A549 (cell line): ENCODE results near the gene ZNF280B. TPM values are rescaled to one million over a fixed set of nuclear protein-coding genes. Genes with fewer than 3 reads are reported as not detected.
"Not testable (repeated sequence)": the region's sequence is repeated elsewhere in the genome, so short reads cannot be mapped to it uniquely, and the experiment has no call there.

ENCODE experiments used
- ATAC-seq, 2 experiments: fragments of 200-7000 bp in 1 of 2; fragments of >200 bp in 1 of 2; cut with Nextera tagmentation in 1 of 2; cut with Tn5 transposase in 1 of 2; 3 replicates each; pipeline versions ENCODE4 v1.8.0 to v1.9.1; 2018 to 2020; ENCODE audit warnings: mild to moderate bottlenecking in 1 of 2, moderate library complexity in 1 of 2
- CTCF ChIA-PET: fragments of 300-600 bp; sonication (Branson Sonifier 250); formaldehyde crosslinking; extraction: SDS; loops from one replicate; lab custom pipeline; 2021; ENCODE audit warnings: antibody characterized with exemption, inconsistent platforms; lab: Yijun Ruan, JAX
- POLR2A ChIA-PET: fragments of 350-600 bp; formaldehyde crosslinking; extraction: SDS; loops from one replicate; lab custom pipeline; 2021; ENCODE audit warnings: antibody characterized with exemption, inconsistent platforms; lab: Yijun Ruan, JAX
- DNase-seq, 2 experiments: peaks; one replicate each; pipeline versions ENCODE4 v3.0.0 to v3.0.0-alpha.2; 2011 to 2016; ENCODE audit warnings: low read depth in 1 of 2, low spot score in 1 of 2
- FAIRE-seq: peaks from 2 replicates; lab custom pipeline; 2011; peaks lifted over from hg19 to GRCh38; lab: Jason Lieb, UNC
- H3K27ac ChIP-seq, 2 experiments: fragments of >200 bp; sonication (Bioruptor Twin); formaldehyde crosslinking; 3 replicates each; pipeline ENCODE4 v1.5.1; 2016 to 2017
- H3K4me1 ChIP-seq: fragments of >200 bp; sonication (Bioruptor Twin); formaldehyde crosslinking; 3 replicates; pipeline ENCODE4 v1.6.1; 2016
- H3K4me2 ChIP-seq: fragments of >200 bp; sonication (Bioruptor Twin); formaldehyde crosslinking; 3 replicates; pipeline ENCODE4 v1.6.1; 2016
- H3K4me3 ChIP-seq: fragments of >200 bp; sonication (Bioruptor Twin); formaldehyde crosslinking; 3 replicates; pipeline ENCODE4 v1.5.1; 2016
- H3K9me3 ChIP-seq: fragments of >200 bp; sonication (Bioruptor Twin); formaldehyde crosslinking; 3 replicates; pipeline ENCODE4 v1.6.1; 2016
- BCL3 ChIP-seq: fragments of >200 bp; sonication (Bioruptor Twin); formaldehyde crosslinking; IDR thresholded peaks from 3 replicates; pipeline ENCODE4 v1.6.1; 2016
- BHLHE40 ChIP-seq: IDR thresholded peaks from 2 replicates; pipeline ENCODE4 v1.6.1; 2012; ENCODE audit warnings: low read depth, low read length, inconsistent platforms
- CBX8 ChIP-seq: fragments of 200-600 bp; sonication (generic); IDR thresholded peaks from 2 replicates; pipeline ENCODE4 v1.6.1; 2016
- CEBPB ChIP-seq, 2 experiments: fragments of >200 bp in 1 of 2; sonication (Bioruptor Twin) in 1 of 2; formaldehyde crosslinking in 1 of 2; IDR thresholded peaks; 2 replicates each; pipeline ENCODE4 v1.6.1; 2012 to 2016
- CHD2 ChIP-seq: fragments of 150-350 bp; IDR thresholded peaks from 2 replicates; pipeline ENCODE4 v1.6.1; 2014; ENCODE audit warnings: low read length; ENCODE audit not compliant: partially characterized antibody
- EHF ChIP-seq: fragments of 250-450 bp; sonication (Bioruptor Pico); IDR thresholded peaks from 2 replicates; pipeline ENCODE4 v1.5.0; 2020; ENCODE audit warnings: mild to moderate bottlenecking
- EHMT2 ChIP-seq: fragments of 200-600 bp; sonication (generic); IDR thresholded peaks from 2 replicates; pipeline ENCODE4 v1.6.1; 2016; ENCODE audit warnings: antibody characterized with exemption, low read depth, mild to moderate bottlenecking, moderate library complexity
- ELK1 ChIP-seq: fragments of 150-350 bp; IDR thresholded peaks from 2 replicates; pipeline ENCODE4 v1.6.1; 2014; ENCODE audit warnings: low read depth, mild to moderate bottlenecking, low read length
- GATA3 ChIP-seq: IDR thresholded peaks from 2 replicates; pipeline ENCODE4 v1.6.1; 2012; ENCODE audit warnings: borderline replicate concordance
- HOXB13 ChIP-seq: fragments of 250-450 bp; sonication (Bioruptor Pico); IDR thresholded peaks from 2 replicates; pipeline ENCODE4 v1.5.0; 2020; ENCODE audit warnings: low read depth, mild to moderate bottlenecking, moderate library complexity
- HOXB5 ChIP-seq: fragments of 250-450 bp; sonication (Bioruptor Pico); IDR thresholded peaks from 2 replicates; pipeline ENCODE4 v1.5.0; 2020; ENCODE audit warnings: mild to moderate bottlenecking, moderate library complexity
- MAX ChIP-seq: IDR thresholded peaks from 2 replicates; pipeline ENCODE4 v1.6.1; 2012
- MYC ChIP-seq: IDR thresholded peaks from 2 replicates; pipeline ENCODE4 v1.6.1; 2012; ENCODE audit warnings: mild to moderate bottlenecking, inconsistent platforms, low read length, improper control_type of control experiment, borderline replicate concordance
- POLR2A ChIP-seq: IDR thresholded peaks from 2 replicates; pipeline ENCODE4 v1.6.1; 2012; ENCODE audit warnings: mild to moderate bottlenecking, low read length
- RAD21 ChIP-seq, 2 experiments: fragments of >200 bp in 1 of 2; sonication (Bioruptor Twin) in 1 of 2; formaldehyde crosslinking in 1 of 2; IDR thresholded peaks in 1 of 2; conservative IDR thresholded peaks in 1 of 2; 2 replicates in 1 of 2; 3 replicates in 1 of 2; pipeline ENCODE4 v1.6.1; 2012 to 2018; ENCODE audit warnings: inconsistent platforms in 1 of 2
- RARB ChIP-seq: fragments of 250-450 bp; sonication (Bioruptor Pico); IDR thresholded peaks from 2 replicates; pipeline ENCODE4 v1.8.0; 2021; ENCODE audit warnings: mild to moderate bottlenecking, moderate library complexity
- REST ChIP-seq: fragments of 200-600 bp; sonication (generic); IDR thresholded peaks from 2 replicates; pipeline ENCODE4 v1.6.1; 2016; ENCODE audit warnings: antibody characterized with exemption, mild to moderate bottlenecking, moderate library complexity
- SREBF2 ChIP-seq: fragments of 450-650 bp; IDR thresholded peaks from 2 replicates; pipeline ENCODE4 v1.6.1; 2014; ENCODE audit warnings: mild to moderate bottlenecking, moderate library complexity
- TFCP2L1 ChIP-seq: fragments of 250-450 bp; sonication (Bioruptor Pico); IDR thresholded peaks from 2 replicates; pipeline ENCODE4 v1.5.0; 2021; ENCODE audit warnings: mild to moderate bottlenecking
- USF2 ChIP-seq: fragments of 450-650 bp; IDR thresholded peaks from 2 replicates; pipeline ENCODE4 v1.6.1; 2014; ENCODE audit warnings: antibody characterized with exemption
- ZNF302 ChIP-seq: fragments of 250-450 bp; sonication (Bioruptor Pico); IDR thresholded peaks from 2 replicates; pipeline ENCODE4 v1.9.0; 2021; ENCODE audit warnings: inconsistent platforms, mild to moderate bottlenecking, moderate library complexity
- WGBS: methylation state at CpG from one replicate; pipeline ENCODE4 v1.1.6; 2017; ENCODE audit errors: missing lambda C conversion rate; 5-methylcytosine and 5-hydroxymethylcytosine counted together
- polyA plus RNA-seq, 4 experiments: library from polyadenylated mRNA; depleted of rRNA in 3 of 4; stranded (reverse); fragments of >200 nt; fragmentation: RNase III in 1 of 4; extraction: RNeasy Plus Mini Kit Qiagen cat#74134 plus additional on column Dnase treatment in 1 of 4; gene quantifications; 2 replicates in 3 of 4; 3 replicates in 1 of 4; pipeline ENCODE4 v1.2.3, GENCODE V29; 2011 to 2017

The ZNF280B gene
- polyA plus RNA-seq, 2 of the 4 experiments (the other 2 are of a cell fraction): 2.3 to 5.1 TPM

GRCh38 chr22:22515890-22516289 is 7.3 kb upstream of the ZNF280B start:
- Histone ChIP-seq H3K9me3 (no peaks in the 10 kb centered on the region), H3K27ac (no peak overlapping the region), H3K4me1 (peaks cover 9% of the 10 kb centered on the region; the same call in 2 of the 3 replicates), H3K4me3 (no peak overlapping the region), H3K4me2 (no peak overlapping the region)
- ChIA-PET CTCF (interaction anchor here (0.6 to 1.5 kb wide), 3 partner anchors 17 to 344 kb away, joined by 4 to 6 read pairs (median 4); no protein-coding TSS in a partner anchor), POLR2A (no interaction called here)
- no peak for ATAC-seq
- no peak for DNase-seq
- no peak for FAIRE-seq
- TF ChIP-seq MAX: no peak
- TF ChIP-seq POLR2A: no peak
- no peak for TF ChIP-seq EHF (CRISPR knock-in tag)

GRCh38 chr22:22514431-22514830 is 5.9 kb upstream of the ZNF280B start:
- H3K4me1 ChIP-seq, DNase-seq, H3K4me2 ChIP-seq, H3K4me3 ChIP-seq, ATAC-seq, FAIRE-seq, POLR2A ChIA-PET, H3K9me3 ChIP-seq, H3K27ac ChIP-seq: not testable (repeated sequence)
- CTCF ChIA-PET: interaction anchor here (0.9 to 1.5 kb wide), 2 partner anchors 19 to 62 kb away, joined by 3 to 6 read pairs; no protein-coding TSS in a partner anchor
- WGBS: 72% methylated on average over 8 of the region's 8 CpGs

- no peak for TF ChIP-seq ZNF302 (CRISPR knock-in tag)
- no peak for TF ChIP-seq CHD2
- TF ChIP-seq HOXB13 (CRISPR knock-in tag): no peak
- no peak for TF ChIP-seq RAD21 (conservative IDR thresholded peaks at IDR 0.05 in 1 of 2, IDR thresholded peaks at IDR 0.05 in 1 of 2)
- TF ChIP-seq RARB: no peak
- TF ChIP-seq CBX8: no peak
- no peak for TF ChIP-seq USF2
- no peak for TF ChIP-seq EHMT2
- WGBS: 87% methylated on average over 2 of the region's 2 CpGs
- FAIRE-seq (no peak), ATAC-seq (no peak), DNase-seq (no peak)
- Histone ChIP-seq H3K4me2 (no peak overlapping the region), H3K9me3 (peaks cover 3% of the 10 kb centered on the region; the same call in 2 of the 3 replicates), H3K4me1 (no peaks in the 10 kb centered on the region), H3K27ac (no peak overlapping the region), H3K4me3 (no peak overlapping the region)
- POLR2A ChIA-PET: no interaction called here
- CTCF ChIA-PET: interaction anchor here (1.0 kb wide), 1 partner anchor 23 kb away, joined by 3 read pairs; no protein-coding TSS in a partner anchor
These were observed 5.1 kb upstream of the ZNF280B start for GRCh38 chr22:22513619-22514018.

- ChIA-PET CTCF (interaction anchor here (1.0 to 1.5 kb wide), 2 partner anchors 22 to 46 kb away, joined by 3 to 4 read pairs; partner anchors contain the start of gene PRAME), POLR2A (no interaction called here)
- DNase-seq (no peak), FAIRE-seq (no peak), ATAC-seq (no peak)
- no peak overlapping the region for H3K4me3 ChIP-seq
- H3K4me1 ChIP-seq: no peaks in the 10 kb centered on the region
- 76% methylated on average over 5 of the region's 5 CpGs for WGBS
- no peak overlapping the region for H3K4me2 ChIP-seq
- TF ChIP-seq RARB (no peak), GATA3 (no peak), BCL3 (no peak), SREBF2 (no peak), REST (no peak), BHLHE40 (no peak), HOXB5 (CRISPR knock-in tag) (no peak), MYC (no peak), TFCP2L1 (no peak), CHD2 (no peak), ELK1 (no peak), CEBPB (IDR thresholded peaks at IDR 0.05) (no peak)
- H3K9me3 ChIP-seq: peaks cover 3% of the 10 kb centered on the region; the same call in 2 of the 3 replicates
- H3K27ac ChIP-seq: no peak overlapping the region
These were observed 4.4 kb upstream of the ZNF280B start for GRCh38 chr22:22512951-22513350.

- FAIRE-seq, POLR2A ChIA-PET: not testable (repeated sequence)
These were observed 2.3 kb upstream of the ZNF280B start for GRCh38 chr22:22510833-22511232.

More at GRCh38 chr22:22510833-22511232, 2.3 kb upstream of the ZNF280B start:
- CTCF ChIA-PET: interaction anchor here (0.7 kb wide), 2 partner anchors 48 to 76 kb away, joined by 3 to 4 read pairs; no protein-coding TSS in a partner anchor
- ATAC-seq, H3K4me1 ChIP-seq, H3K4me3 ChIP-seq, H3K27ac ChIP-seq, H3K4me2 ChIP-seq, H3K9me3 ChIP-seq, DNase-seq: not testable (repeated sequence)
- 88% methylated on average over 7 of the region's 7 CpGs for WGBS
